ENCODE measurements around the gene RFXANK.
"Not testable (repeated sequence)": the region's sequence is repeated elsewhere in the genome, so short reads cannot be mapped to it uniquely, and the experiment has no call there.

RFXANK gene

GRCh38 chr19:19215792-19216191, 23.7 kb downstream of the RFXANK start:
- H3K9me3 ChIP-seq (ENCODE audit: low read length) = no peaks in the 10 kb centered on the region
- H3K4me1 ChIP-seq (ENCODE audit: insufficient read depth, low read length, severe bottlenecking) = no peaks in the 10 kb centered on the region
- H3K27ac ChIP-seq (ENCODE audit: low read depth, low read length, poor library complexity, severe bottlenecking) = no peak overlapping the region
- no peak overlapping the region for H3K9ac ChIP-seq (ENCODE audit: low read length)
- H3K9me2 ChIP-seq (ENCODE audit: low read depth, low read length) = no peaks in the 10 kb centered on the region
- no peaks in the 10 kb centered on the region for H3F3A ChIP-seq (ENCODE audit: insufficient read depth, low read length)
- no peaks in the 10 kb centered on the region for H4K20me1 ChIP-seq (ENCODE audit: insufficient read depth, low read length)
- H3K36me3 ChIP-seq (ENCODE audit: insufficient read depth, low read length) = no peaks in the 10 kb centered on the region
- no peak for TF ChIP-seq EZH2 (IDR thresholded peaks at IDR 0.05; ENCODE audit: borderline replicate concordance, low read length)
- TF ChIP-seq CTCF (IDR thresholded peaks at IDR 0.05; ENCODE audit: low read length) = no peak
- no peak overlapping the region for H2AFZ ChIP-seq (ENCODE audit: low read length)
- H3K27me3 ChIP-seq (ENCODE audit: insufficient read depth, low read length) = peaks cover 4% of the 10 kb centered on the region; the same call in 1 of the 2 replicates
- no peak overlapping the region for H3K4me3 ChIP-seq (ENCODE audit: low read depth, low read length, poor library complexity, severe bottlenecking)
- H3K4me2 ChIP-seq (ENCODE audit: low read length) = no peak overlapping the region
- H3K79me2 ChIP-seq (ENCODE audit: insufficient read depth, low read length) = no peaks in the 10 kb centered on the region

- H3K4me2 ChIP-seq (ENCODE audit: low read length) = no peak overlapping the region
- no peaks in the 10 kb centered on the region for H3K36me3 ChIP-seq (ENCODE audit: insufficient read depth, low read length)
- H2AFZ ChIP-seq (ENCODE audit: low read length) = no peak overlapping the region
- peaks cover 4% of the 10 kb centered on the region; the same call in 1 of the 2 replicates for H3K27me3 ChIP-seq (ENCODE audit: insufficient read depth, low read length)
- H3F3A ChIP-seq (ENCODE audit: insufficient read depth, low read length) = no peaks in the 10 kb centered on the region
- H3K4me3 ChIP-seq (ENCODE audit: low read depth, low read length, poor library complexity, severe bottlenecking) = no peak overlapping the region
- H3K27ac ChIP-seq (ENCODE audit: low read depth, low read length, poor library complexity, severe bottlenecking) = no peak overlapping the region
- H4K20me1 ChIP-seq (ENCODE audit: insufficient read depth, low read length) = no peaks in the 10 kb centered on the region
- no peak overlapping the region for H3K9ac ChIP-seq (ENCODE audit: low read length)
- H3K9me3 ChIP-seq (ENCODE audit: low read length) = no peaks in the 10 kb centered on the region
- no peaks in the 10 kb centered on the region for H3K4me1 ChIP-seq (ENCODE audit: insufficient read depth, low read length, severe bottlenecking)
- H3K79me2 ChIP-seq (ENCODE audit: insufficient read depth, low read length) = no peaks in the 10 kb centered on the region
- TF ChIP-seq CTCF (IDR thresholded peaks at IDR 0.05; ENCODE audit: low read length) (peak; percentile 11; the same call in 1 of the 2 replicates), EZH2 (IDR thresholded peaks at IDR 0.05; ENCODE audit: borderline replicate concordance, low read length) (no peak)
- no peaks in the 10 kb centered on the region for H3K9me2 ChIP-seq (ENCODE audit: low read depth, low read length)
These were observed 25.0 kb downstream of the RFXANK start for GRCh38 chr19:19217099-19217498.

GRCh38 chr19:19218911-19219310, 26.9 kb downstream of the RFXANK start:
- Histone ChIP-seq H3K9me2 (ENCODE audit: low read depth, low read length) (no peaks in the 10 kb centered on the region), H3K27ac (ENCODE audit: low read depth, low read length, poor library complexity, severe bottlenecking) (no peak overlapping the region), H3K9ac (ENCODE audit: low read length) (no peak overlapping the region), H3K9me3 (ENCODE audit: low read length) (no peaks in the 10 kb centered on the region), H3K4me1 (ENCODE audit: insufficient read depth, low read length, severe bottlenecking) (no peaks in the 10 kb centered on the region), H3K79me2 (ENCODE audit: insufficient read depth, low read length) (no peaks in the 10 kb centered on the region), H3K27me3 (ENCODE audit: insufficient read depth, low read length) (peaks cover 7% of the 10 kb centered on the region; the same call in 1 of the 2 replicates), H2AFZ (ENCODE audit: low read length) (no peak overlapping the region), H4K20me1 (ENCODE audit: insufficient read depth, low read length) (no peaks in the 10 kb centered on the region), H3K4me3 (ENCODE audit: low read depth, low read length, poor library complexity, severe bottlenecking) (no peak overlapping the region), H3K4me2 (ENCODE audit: low read length) (no peak overlapping the region), H3K36me3 (ENCODE audit: insufficient read depth, low read length) (no peaks in the 10 kb centered on the region), H3F3A (ENCODE audit: insufficient read depth, low read length) (no peaks in the 10 kb centered on the region)
- TF ChIP-seq CTCF (IDR thresholded peaks at IDR 0.05; ENCODE audit: low read length) (no peak), EZH2 (IDR thresholded peaks at IDR 0.05; ENCODE audit: borderline replicate concordance, low read length) (no peak)

- not testable (repeated sequence) for H3K4me2 ChIP-seq (ENCODE audit: low read length); H3F3A ChIP-seq (ENCODE audit: insufficient read depth, low read length); H3K27ac ChIP-seq (ENCODE audit: low read depth, low read length, poor library complexity, severe bottlenecking); H2AFZ ChIP-seq (ENCODE audit: low read length); H3K9ac ChIP-seq (ENCODE audit: low read length); H3K9me2 ChIP-seq (ENCODE audit: low read depth, low read length); H3K4me3 ChIP-seq (ENCODE audit: low read depth, low read length, poor library complexity, severe bottlenecking); H3K36me3 ChIP-seq (ENCODE audit: insufficient read depth, low read length); H3K9me3 ChIP-seq (ENCODE audit: low read length); H4K20me1 ChIP-seq (ENCODE audit: insufficient read depth, low read length); H3K79me2 ChIP-seq (ENCODE audit: insufficient read depth, low read length)
- Histone ChIP-seq H3K4me1 (ENCODE audit: insufficient read depth, low read length, severe bottlenecking) (peaks cover 11% of the 10 kb centered on the region), H3K27me3 (ENCODE audit: insufficient read depth, low read length) (peaks cover 15% of the 10 kb centered on the region)
These were observed 28.9 kb downstream of the RFXANK start for GRCh38 chr19:19221000-19221399.
